ENCODE data around the gene APOBEC4. TPM values are rescaled to one million over a fixed set of nuclear protein-coding genes. Genes with fewer than 3 reads are reported as not detected.

The APOBEC4 gene
- total RNA-seq, 1 donor from 2014 or later, result not detected

DNA sequence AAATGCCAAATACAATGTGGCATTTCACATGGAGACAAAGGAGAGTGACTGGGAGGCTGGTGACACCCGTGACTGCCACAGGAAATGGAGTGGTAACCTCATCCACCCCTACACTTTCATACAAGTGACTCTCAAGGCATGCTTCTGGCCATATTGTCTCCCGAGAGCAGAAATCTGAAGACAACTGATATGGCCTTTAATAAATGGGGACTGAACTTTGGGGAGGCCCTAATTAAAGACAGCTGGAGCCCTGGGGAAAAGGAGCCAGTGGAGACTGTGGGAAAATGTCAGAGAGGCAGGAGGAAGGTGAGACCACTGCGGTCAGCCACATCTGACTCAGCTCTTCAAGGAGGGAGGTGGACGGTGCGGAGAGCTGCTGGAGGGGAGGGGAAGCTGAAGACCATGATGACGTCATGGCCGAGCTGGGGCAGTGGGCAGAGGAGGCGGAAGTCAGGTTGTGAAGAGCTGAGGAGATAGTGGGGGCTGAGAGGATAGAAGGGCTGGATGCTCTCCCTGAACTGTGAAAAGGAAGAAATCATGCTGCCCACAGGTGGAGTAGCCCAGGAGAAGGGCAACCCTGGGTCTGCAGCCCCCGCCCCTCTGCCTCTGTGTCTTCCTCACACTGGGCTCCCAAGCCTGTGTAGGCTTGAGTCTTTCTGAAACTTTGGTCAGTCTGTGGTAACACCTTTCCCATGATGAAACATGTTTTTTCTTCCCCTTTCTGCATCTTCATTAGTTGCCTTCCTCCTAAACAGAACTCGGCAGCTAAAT lies 48.9 kb downstream of the APOBEC4 start:
- DNase-seq (ENCODE audit: low read depth in 2 of 2), result peak in 1 of 2 donors; percentile 74

DNA sequence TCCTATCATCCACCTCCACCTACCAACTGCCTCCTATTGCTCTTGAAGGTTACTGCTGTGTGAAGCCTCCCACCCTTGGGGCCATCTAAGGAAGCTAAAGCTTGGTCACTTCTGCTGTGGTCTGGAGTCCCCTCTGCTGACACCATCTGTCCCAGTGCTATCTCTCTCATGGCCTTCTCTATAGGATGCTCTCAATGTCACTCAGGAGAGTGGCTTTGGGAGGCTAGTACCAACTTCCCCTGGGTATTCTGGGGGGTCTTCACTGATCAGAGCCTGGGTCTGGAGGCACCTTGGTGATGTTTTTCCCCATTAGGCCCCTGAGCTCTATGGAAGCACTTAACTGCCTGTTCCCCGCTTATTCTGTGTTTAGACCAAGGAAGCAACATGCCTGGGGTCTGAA lies 50.6 kb downstream of the APOBEC4 start:
- no peak for DNase-seq (ENCODE audit: low read depth in 2 of 2)

DNA sequence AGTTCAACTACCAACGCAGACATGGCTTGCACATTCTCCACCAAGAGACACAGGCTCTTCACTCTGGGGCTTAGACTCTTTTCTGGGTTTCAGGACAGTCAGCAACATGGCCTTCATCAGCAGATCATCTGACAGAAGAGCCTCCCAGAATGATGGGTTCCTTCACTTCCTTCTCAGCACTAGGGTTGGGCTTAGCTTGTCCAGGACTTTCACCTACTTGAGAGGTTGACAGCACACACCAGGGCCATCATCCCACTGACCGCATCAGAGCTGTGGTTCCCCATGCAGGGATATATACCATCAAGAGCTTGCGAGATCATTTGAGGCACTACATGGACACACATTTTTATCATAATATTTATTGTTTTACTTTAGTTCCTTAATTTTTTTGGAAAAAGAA lies 52.5 kb downstream of the APOBEC4 start:
- DNase-seq (ENCODE audit: low read depth in 2 of 2), result no peak

DNA sequence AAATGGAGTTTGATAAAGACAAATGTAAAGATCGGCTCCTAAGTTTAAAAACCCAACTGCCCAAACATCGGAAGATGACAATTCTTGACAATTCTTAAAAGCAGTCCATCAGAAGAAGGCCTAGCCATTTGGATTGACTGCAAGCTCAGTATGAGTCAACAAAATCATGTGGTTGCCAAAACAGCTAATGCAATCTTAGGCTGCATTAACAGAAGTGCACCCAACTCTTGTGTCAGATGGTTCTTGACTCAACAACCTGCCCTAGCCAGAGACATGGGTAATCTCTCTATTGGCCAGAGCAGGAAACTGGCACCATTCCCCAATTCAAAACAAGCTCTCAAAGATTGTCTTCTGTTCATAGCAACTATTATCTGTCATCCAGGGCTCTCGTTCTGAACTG lies 53.0 kb downstream of the APOBEC4 start:
- DNase-seq (ENCODE audit: low read depth in 2 of 2), result peak in 1 of 2 donors; percentile 70

DNA sequence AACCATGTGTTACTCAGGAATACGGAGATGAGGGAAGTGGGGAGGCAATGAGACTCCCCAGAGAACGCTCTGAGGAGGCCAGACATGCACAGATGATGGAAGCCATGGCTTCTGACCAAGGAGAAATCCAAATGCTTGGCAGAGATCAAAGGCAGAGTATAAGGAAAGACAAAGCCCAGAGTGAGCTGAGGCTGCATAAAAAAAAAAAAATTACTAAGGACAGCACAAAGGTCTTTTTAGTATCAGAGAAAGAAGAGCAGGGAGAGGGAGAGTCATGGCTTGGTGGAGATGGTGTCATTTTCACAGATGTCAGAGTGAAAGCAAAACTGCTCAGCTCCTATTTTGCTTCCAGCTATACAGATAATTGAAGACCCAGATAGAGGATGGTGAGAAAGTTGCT lies 54.7 kb downstream of the APOBEC4 start:
- no peak for DNase-seq (ENCODE audit: low read depth in 2 of 2)

DNA sequence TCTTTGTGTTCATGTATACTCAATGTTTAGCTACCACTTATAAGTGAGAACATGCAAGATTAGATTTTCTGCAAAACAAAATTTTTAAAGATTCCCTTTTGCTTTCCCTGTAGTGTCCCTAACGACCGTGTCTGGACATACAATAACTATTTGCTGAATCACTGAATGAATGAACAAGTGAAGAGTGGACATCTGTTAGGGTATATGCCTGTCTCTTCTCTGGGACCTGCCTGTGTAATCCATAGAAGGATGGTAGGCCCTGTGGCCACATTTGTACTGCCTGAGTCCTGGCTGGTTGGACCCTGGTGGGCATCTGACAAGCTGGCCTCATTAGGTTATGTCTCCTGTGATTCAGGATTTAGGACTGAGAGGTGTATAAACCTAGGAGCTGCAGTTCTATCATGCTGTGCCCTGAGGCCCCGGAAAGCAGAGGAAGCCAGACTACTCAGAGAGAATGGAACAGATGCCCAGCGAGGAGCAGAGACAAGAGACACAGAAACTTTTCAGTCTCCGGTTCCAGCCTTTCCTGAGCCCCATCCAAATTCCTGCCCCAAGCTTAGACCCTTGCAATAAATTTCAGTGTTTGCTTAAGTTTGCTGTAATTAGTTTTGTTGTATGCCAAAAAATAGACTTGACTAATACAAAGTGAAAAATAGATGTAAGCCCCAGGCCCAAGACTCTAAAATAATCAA lies 55.3 kb downstream of the APOBEC4 start:
- DNase-seq (ENCODE audit: low read depth in 2 of 2), result no peak

DNA sequence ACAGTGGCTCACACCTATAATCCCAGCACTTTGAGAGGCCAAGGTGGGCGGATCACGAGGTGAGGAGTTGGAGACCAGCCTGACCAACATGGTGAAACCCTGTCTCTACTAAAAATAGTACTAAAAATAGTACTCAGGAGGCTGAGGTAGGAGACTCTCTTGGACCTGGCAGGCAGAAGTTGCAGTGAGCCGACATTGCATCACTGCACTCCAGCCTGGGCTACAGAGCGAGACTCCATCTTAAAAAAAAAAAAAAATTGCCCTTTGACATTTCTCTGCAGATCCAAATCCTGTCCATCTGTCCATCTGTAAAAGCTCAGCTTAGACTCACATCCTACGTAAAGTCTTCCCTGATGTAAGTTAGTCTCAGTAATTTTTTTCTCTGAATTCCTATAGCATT lies 56.6 kb downstream of the APOBEC4 start:
- DNase-seq (ENCODE audit: low read depth in 2 of 2), result no peak

Other genes with a start within 250 kb of the APOBEC4 start
- gene NMNAT2, start 234.9 kb downstream of the APOBEC4 start, total RNA-seq, result 0.20 and 0.22 TPM in 2 replicates
- 10.5 and 12.2 TPM in 2 replicates for gene SMG7, start 180.8 kb downstream of the APOBEC4 start, total RNA-seq
- under 0.01 TPM in 1 of 2 replicates, not detected in the other for gene NCF2, start 62.9 kb downstream of the APOBEC4 start, total RNA-seq
- gene ARPC5, start 17.5 kb downstream of the APOBEC4 start, total RNA-seq, result 85.6 and 144 TPM in 2 replicates
- gene RGL1, start 151.8 kb upstream of the APOBEC4 start, total RNA-seq, result 16.1 and 19.8 TPM in 2 replicates

All from lung microvascular endothelial cell (primary cell).